Ovary (tissue), 9 donors: Measurements from ENCODE around the gene CRTC3. TPM values are rescaled to one million over a fixed set of nuclear protein-coding genes. Genes with fewer than 3 reads are reported as not detected.

Experiments
- DNase-seq, 5 donors: peaks; one replicate each; pipeline ENCODE4 v3.0.0-alpha.2; 2019 to 2020
- H3K27ac ChIP-seq, 2 donors: fragments of 200-600 bp; one replicate each; pipeline versions ENCODE4 v1.5.1 to v1.8.0; 2019 to 2022
- H3K27me3 ChIP-seq: fragments of 200-600 bp; one replicate; pipeline ENCODE4 v1.8.0; 2022
- H3K36me3 ChIP-seq: fragments of 200-600 bp; sonication (generic); one replicate; pipeline ENCODE4 v1.5.1; 2019
- H3K4me1 ChIP-seq: one replicate; pipeline ENCODE4 v1.8.1; 2013; ENCODE audit warnings: mild to moderate bottlenecking, moderate library complexity; ENCODE audit not compliant: insufficient read depth
- H3K4me3 ChIP-seq: fragments of 200-600 bp; sonication (generic); one replicate; pipeline ENCODE4 v1.5.1; 2017
- H3K9me3 ChIP-seq, 2 donors: fragments of 200-600 bp in 1 of 2; sonication (generic) in 1 of 2; one replicate each; pipeline versions ENCODE4 v1.5.1 to v1.8.1; 2013 to 2019; ENCODE audit warnings: mild to moderate bottlenecking in 1 of 2, moderate library complexity in 1 of 2
- CTCF ChIP-seq, 3 donors: fragments of 450-650 bp in 2 of 3; fragments of 200-600 bp in 1 of 3; IDR thresholded peaks; one replicate each; pipeline versions ENCODE4 v1.5.1 to v1.8.0; 2016 to 2022; ENCODE audit warnings: antibody characterized with exemption in 3 of 3, mild to moderate bottlenecking in 1 of 3
- EP300 ChIP-seq: sonication (generic); formaldehyde crosslinking; IDR thresholded peaks from one replicate; pipeline ENCODE4 v1.6.1; 2017; ENCODE audit warnings: antibody characterized with exemption
- POLR2A ChIP-seq: fragments of 450-650 bp; IDR thresholded peaks from one replicate; pipeline ENCODE4 v1.6.1; 2017; ENCODE audit warnings: antibody characterized with exemption, mild to moderate bottlenecking, moderate library complexity
- WGBS, 3 donors: extraction: QIAGEN DNeasy Blood & Tissue Kit in 1 of 3; methylation state at CpG; one replicate each; pipeline versions ENCODE4 v1.1.5 to v1.1.7; 2013 to 2017; 5-methylcytosine and 5-hydroxymethylcytosine counted together
- intact Hi-C, 4 donors: fragments of 100-400 bp; cut with DNase I; formaldehyde crosslinking; loops; one replicate each; pipeline versions ENCODE4 v1.11.0 to v1.15.1; 2022 to 2023
- polyA plus RNA-seq, 2 donors: library from polyadenylated mRNA; stranded (reverse); fragments of 200-250 nt in 1 of 2; fragments of 350-450 nt in 1 of 2; fragmentation: Illumina TruSeq in 1 of 2; extraction: RNeasy Lipid Tissue Mini Kit (QIAGEN cat#74804) in 1 of 2; gene quantifications; one replicate each; pipeline ENCODE4 v1.2.3, GENCODE V29; 2013 to 2014
- total RNA-seq, 7 donors: library from RNA; depleted of rRNA in 2 of 7; stranded (reverse); fragments of >200 nt in 2 of 7; fragmentation: NEBNext Ultra II Directional in 3 of 7; extraction: Animal tissue kit (Norgen Biotek cat#: 25700) in 3 of 7; gene quantifications; one replicate each; pipeline versions ENCODE4 v1.1.0 to v1.2.4, GENCODE V29; 2016 to 2023
- donor health status: DM: no; HTN: no; CAD: no; lungs with moderate emphysema.
- donor health status: DM: no; HTN: no; CAD: no.
- donor health status: Bipolar disorder and iron deficiency.
- donor health status: DM: yes; HTN: yes; CAD: no.
- donor health status: DM: no; HTN: no; CAD: no.
- donor health status: DM: yes; HTN: yes; CAD: no.

CRTC3 gene
- total and polyA plus RNA-seq, 9 donors: 36.9 to 106 (median 85.4) TPM

GRCh38 chr15:90600954-90601353 lies 71.2 kb downstream of the CRTC3 start:
- no peaks in the 10 kb centered on the region for H3K36me3 ChIP-seq
- DNase-seq: no peak
- no peak overlapping the region for H3K27ac ChIP-seq
- TF ChIP-seq EP300: no peak
- TF ChIP-seq CTCF (IDR thresholded peaks at IDR 0.05): no peak
- TF ChIP-seq POLR2A: no peak
- H3K4me3 ChIP-seq: no peak overlapping the region
- peaks cover 19% of the 10 kb centered on the region for H3K4me1 ChIP-seq
- intact Hi-C loops: loop anchor here in 2 of 4 donors (10.0 kb wide), 1 partner anchor 66 kb away; no protein-coding TSS in a partner anchor
- 94 to 96% (median 95%) methylated on average over 7 of the region's 7 CpGs for WGBS, 3 donors
- H3K9me3 ChIP-seq: no peaks in the 10 kb centered on the region
- no peaks in the 10 kb centered on the region for H3K27me3 ChIP-seq

GRCh38 chr15:90603893-90604292 lies 74.2 kb downstream of the CRTC3 start:
- H3K27me3 ChIP-seq: no peaks in the 10 kb centered on the region
- DNase-seq: no peak
- H3K9me3 ChIP-seq: no peaks in the 10 kb centered on the region
- intact Hi-C loops: loop anchor here in 2 of 4 donors (10.0 kb wide), 1 partner anchor 69 kb away; no protein-coding TSS in a partner anchor
- no peak overlapping the region for H3K27ac ChIP-seq
- 91 to 95% (median 94%) methylated on average over 4 of the region's 4 CpGs for WGBS, 3 donors
- H3K4me3 ChIP-seq: no peak overlapping the region
- H3K36me3 ChIP-seq: no peaks in the 10 kb centered on the region
- TF ChIP-seq CTCF (IDR thresholded peaks at IDR 0.05) (no peak), EP300 (no peak), POLR2A (no peak)
- peaks cover 6% of the 10 kb centered on the region for H3K4me1 ChIP-seq

GRCh38 chr15:90606641-90607040 lies 76.9 kb downstream of the CRTC3 start:
- no peak overlapping the region for H3K27ac ChIP-seq
- no peak for TF ChIP-seq POLR2A
- TF ChIP-seq CTCF (IDR thresholded peaks at IDR 0.05): no peak
- TF ChIP-seq EP300: no peak
- 88 to 95% (median 93%) methylated on average over 7 of the region's 7 CpGs for WGBS, 3 donors
- H3K9me3 ChIP-seq: no peaks in the 10 kb centered on the region
- DNase-seq: no peak
- peaks cover 13% of the 10 kb centered on the region for H3K4me1 ChIP-seq
- H3K27me3 ChIP-seq: no peaks in the 10 kb centered on the region
- H3K4me3 ChIP-seq: no peak overlapping the region
- intact Hi-C loops: loop anchor here in 2 of 4 donors (10.0 kb wide), 1 partner anchor 72 kb away; no protein-coding TSS in a partner anchor
- no peaks in the 10 kb centered on the region for H3K36me3 ChIP-seq

- peaks cover 13% of the 10 kb centered on the region for H3K4me1 ChIP-seq
- WGBS, 3 donors: 76 to 80% (median 79%) methylated on average over 9 of the region's 9 CpGs
- no peak overlapping the region for H3K27ac ChIP-seq
Observed at GRCh38 chr15:90607361-90607760, 77.6 kb downstream of the CRTC3 start.

More at GRCh38 chr15:90607361-90607760, 77.6 kb downstream of the CRTC3 start:
- TF ChIP-seq CTCF (IDR thresholded peaks at IDR 0.05): no peak
- no peak for TF ChIP-seq EP300
- no peak for TF ChIP-seq POLR2A
- no peak for DNase-seq
- Histone ChIP-seq H3K4me3 (no peak overlapping the region), H3K9me3 (no peaks in the 10 kb centered on the region), H3K36me3 (no peaks in the 10 kb centered on the region), H3K27me3 (no peaks in the 10 kb centered on the region)
- intact Hi-C loops: loop anchor here in 2 of 4 donors (10.0 kb wide), 1 partner anchor 73 kb away; no protein-coding TSS in a partner anchor
